Karpas-422 (cell line): ENCODE results near the gene ITIH4. TPM values are rescaled to one million over a fixed set of nuclear protein-coding genes. Genes with fewer than 3 reads are reported as not detected.

Experiments used
- DNase-seq: peaks from one replicate; pipeline ENCODE4 v3.0.0-alpha.2; 2015
- H2AFZ ChIP-seq: fragments of 200-600 bp; sonication (generic); 2 replicates; pipeline ENCODE4 v1.6.1; 2014; ENCODE audit warnings: antibody characterized with exemption, low read length, mixed read lengths
- H3K27ac ChIP-seq: fragments of 200-600 bp; sonication (generic); 2 replicates; pipeline ENCODE4 v1.5.1; 2014; ENCODE audit warnings: mild to moderate bottlenecking, low read length, moderate library complexity
- H3K27me3 ChIP-seq: fragments of 200-600 bp; sonication (generic); 2 replicates; pipeline ENCODE4 v1.6.1; 2014; ENCODE audit warnings: low read length, mixed read lengths
- H3K36me3 ChIP-seq: fragments of 200-600 bp; sonication (generic); 2 replicates; pipeline ENCODE4 v1.6.1; 2014; ENCODE audit warnings: low read length, mixed read lengths; ENCODE audit not compliant: insufficient read depth
- H3K4me1 ChIP-seq: fragments of 200-600 bp; sonication (generic); 2 replicates; pipeline ENCODE4 v1.6.1; 2014; ENCODE audit warnings: mild to moderate bottlenecking, low read length, mixed read lengths
- H3K4me2 ChIP-seq: fragments of 200-600 bp; sonication (generic); 2 replicates; pipeline ENCODE4 v1.6.1; 2014; ENCODE audit warnings: low read length, low read depth, mild to moderate bottlenecking; ENCODE audit not compliant: poor library complexity, severe bottlenecking
- H3K4me3 ChIP-seq: fragments of 200-600 bp; sonication (generic); 2 replicates; pipeline ENCODE4 v1.5.1; 2014; ENCODE audit warnings: mild to moderate bottlenecking, antibody characterized with exemption, low read length, mixed read lengths
- H3K79me2 ChIP-seq: fragments of 200-600 bp; sonication (generic); 2 replicates; pipeline ENCODE4 v1.6.1; 2014; ENCODE audit warnings: mild to moderate bottlenecking, low read length, mixed read lengths
- H3K9ac ChIP-seq: fragments of 200-600 bp; sonication (generic); 2 replicates; pipeline ENCODE4 v1.6.0; 2014; ENCODE audit warnings: low read length
- H3K9me2 ChIP-seq: fragments of 200-600 bp; sonication (generic), shearing (Covaris generic); replicated peaks from 2 replicates; pipeline ENCODE4 v1.6.0; 2014; ENCODE audit warnings: mild to moderate bottlenecking, low read length, moderate library complexity; ENCODE audit not compliant: insufficient read depth
- H3K9me3 ChIP-seq: fragments of 300-700, 200-600 bp; sonication (generic); 2 replicates; pipeline ENCODE4 v1.6.1; 2014; ENCODE audit warnings: low read length, mixed read lengths
- H4K20me1 ChIP-seq: fragments of 200-600 bp; sonication (generic); 2 replicates; pipeline ENCODE4 v1.6.1; 2014; ENCODE audit warnings: mild to moderate bottlenecking, antibody characterized with exemption, low read length, low read depth; ENCODE audit not compliant: insufficient read depth
- total RNA-seq: library from RNA; depleted of rRNA; stranded (reverse); fragments of >200 nt; shearing (Covaris generic); gene quantifications from 2 replicates; pipeline ENCODE4 v1.2.3, GENCODE V29; 2014; ENCODE audit warnings: low replicate concordance

ITIH4 gene
- total RNA-seq, 1 experiment from 2014 or later: 11.1 TPM

- Histone ChIP-seq H3K4me2 (no peak overlapping the region), H3K9me3 (no peaks in the 10 kb centered on the region), H3K4me1 (no peaks in the 10 kb centered on the region), H3K27ac (no peak overlapping the region), H2AFZ (no peak overlapping the region), H3K36me3 (no peaks in the 10 kb centered on the region), H3K9me2 (no peaks in the 10 kb centered on the region), H3K9ac (no peak overlapping the region), H3K79me2 (no peaks in the 10 kb centered on the region), H3K27me3 (no peaks in the 10 kb centered on the region), H3K4me3 (no peak overlapping the region), H4K20me1 (no peaks in the 10 kb centered on the region)
- no peak for DNase-seq
These were observed 19.5 kb downstream of the ITIH4 start for GRCh38 chr3:52810923-52811322.

DNA sequence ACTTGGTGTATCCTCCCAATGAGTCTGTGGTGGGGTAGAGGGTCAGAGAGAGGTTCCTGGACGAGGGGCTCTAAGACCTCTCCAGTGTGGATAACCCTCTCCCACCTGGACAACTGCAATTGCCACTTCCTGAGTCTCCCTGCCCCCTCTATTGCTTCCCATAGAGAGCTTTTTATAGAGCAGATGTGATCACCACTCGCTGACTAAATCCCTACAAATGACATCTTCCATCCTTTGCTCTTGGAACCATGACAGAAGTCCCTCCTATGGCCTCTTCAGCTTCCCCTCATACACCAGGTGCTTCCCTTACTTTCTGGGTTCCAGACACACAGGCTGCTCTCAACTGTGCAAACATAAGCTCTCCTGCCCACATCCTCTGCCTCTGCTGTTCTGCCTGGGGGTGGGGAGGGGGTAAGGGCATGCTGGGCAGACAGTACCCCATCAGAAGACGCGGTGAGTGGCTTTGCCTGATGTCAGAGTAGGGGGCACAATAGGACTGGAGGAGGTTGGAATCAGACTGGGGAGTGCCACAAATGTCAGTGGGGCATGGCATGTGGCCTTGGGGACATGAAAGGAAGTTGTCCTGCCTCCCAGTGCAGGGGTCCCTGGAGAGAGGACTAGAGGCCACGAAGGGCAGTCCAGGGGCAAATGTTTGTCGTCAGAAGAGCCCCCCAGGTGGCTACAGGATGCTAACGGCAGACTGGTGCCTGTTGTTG, 20.7 kb downstream of the ITIH4 start:
- no peaks in the 10 kb centered on the region for H3K27me3 ChIP-seq
- H3K4me3 ChIP-seq: no peak overlapping the region
- H3K9me3 ChIP-seq: no peaks in the 10 kb centered on the region
- no peak overlapping the region for H2AFZ ChIP-seq
- no peaks in the 10 kb centered on the region for H3K36me3 ChIP-seq
- H3K9me2 ChIP-seq: no peaks in the 10 kb centered on the region
- DNase-seq: no peak
- H3K4me2 ChIP-seq: no peak overlapping the region
- no peaks in the 10 kb centered on the region for H4K20me1 ChIP-seq
- H3K79me2 ChIP-seq: no peaks in the 10 kb centered on the region
- H3K27ac ChIP-seq: no peak overlapping the region
- no peaks in the 10 kb centered on the region for H3K4me1 ChIP-seq
- no peak overlapping the region for H3K9ac ChIP-seq

GRCh38 chr3:52809149-52809548, 21.3 kb downstream of the ITIH4 start:
- H4K20me1 ChIP-seq: no peaks in the 10 kb centered on the region
- H3K79me2 ChIP-seq: no peaks in the 10 kb centered on the region
- H3K4me2 ChIP-seq: no peak overlapping the region
- no peaks in the 10 kb centered on the region for H3K4me1 ChIP-seq
- H3K36me3 ChIP-seq: no peaks in the 10 kb centered on the region
- H3K27ac ChIP-seq: no peak overlapping the region
- no peaks in the 10 kb centered on the region for H3K27me3 ChIP-seq
- H3K9me3 ChIP-seq: no peaks in the 10 kb centered on the region
- no peaks in the 10 kb centered on the region for H3K9me2 ChIP-seq
- no peak overlapping the region for H3K9ac ChIP-seq
- H3K4me3 ChIP-seq: no peak overlapping the region
- DNase-seq: no peak
- no peak overlapping the region for H2AFZ ChIP-seq

DNA sequence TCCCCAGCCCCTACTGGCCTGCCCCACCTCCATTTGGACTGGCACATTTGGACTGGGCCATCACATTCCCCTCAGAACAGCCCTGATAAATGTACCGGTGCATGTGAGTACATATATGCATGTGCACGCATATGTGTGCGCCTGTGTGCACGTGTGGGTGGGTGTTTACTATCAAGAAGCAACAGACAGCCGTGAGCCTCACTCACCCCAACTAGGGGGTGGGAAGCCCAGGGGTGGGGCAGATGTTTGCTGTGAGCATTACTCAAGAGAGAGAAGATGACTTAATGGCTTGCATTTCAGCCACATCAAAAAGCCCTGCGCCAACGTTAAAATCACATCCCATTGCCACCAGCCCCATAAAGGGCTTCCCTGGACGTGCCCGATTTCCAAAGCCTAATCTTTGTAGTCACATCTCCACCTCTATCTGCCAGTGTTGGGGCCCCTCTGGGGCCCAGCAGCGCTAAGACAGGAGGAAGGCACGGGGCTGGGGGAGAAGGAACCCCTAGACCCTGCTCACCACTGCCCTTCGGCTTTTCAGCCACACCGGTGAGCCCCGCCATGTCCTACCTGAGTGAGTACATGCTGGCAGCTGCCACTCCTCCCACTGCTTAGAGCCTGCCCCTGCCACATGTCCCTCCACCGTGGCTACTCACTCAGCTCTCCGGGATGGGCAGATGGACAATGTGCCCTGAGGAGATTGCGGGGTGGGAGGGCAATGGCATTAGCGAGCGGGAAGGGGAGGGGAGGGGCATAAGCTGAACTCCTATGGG, 25.0 kb downstream of the ITIH4 start:
- H3K27me3 ChIP-seq: no peaks in the 10 kb centered on the region
- no peak overlapping the region for H3K27ac ChIP-seq
- H3K4me2 ChIP-seq: no peak overlapping the region
- H3K4me1 ChIP-seq: no peaks in the 10 kb centered on the region
- DNase-seq: no peak
- no peaks in the 10 kb centered on the region for H3K36me3 ChIP-seq
- H3K9me3 ChIP-seq: no peaks in the 10 kb centered on the region
- H3K79me2 ChIP-seq: no peaks in the 10 kb centered on the region
- no peak overlapping the region for H3K9ac ChIP-seq
- no peaks in the 10 kb centered on the region for H3K9me2 ChIP-seq
- H2AFZ ChIP-seq: no peak overlapping the region
- no peaks in the 10 kb centered on the region for H4K20me1 ChIP-seq
- H3K4me3 ChIP-seq: no peak overlapping the region

DNA sequence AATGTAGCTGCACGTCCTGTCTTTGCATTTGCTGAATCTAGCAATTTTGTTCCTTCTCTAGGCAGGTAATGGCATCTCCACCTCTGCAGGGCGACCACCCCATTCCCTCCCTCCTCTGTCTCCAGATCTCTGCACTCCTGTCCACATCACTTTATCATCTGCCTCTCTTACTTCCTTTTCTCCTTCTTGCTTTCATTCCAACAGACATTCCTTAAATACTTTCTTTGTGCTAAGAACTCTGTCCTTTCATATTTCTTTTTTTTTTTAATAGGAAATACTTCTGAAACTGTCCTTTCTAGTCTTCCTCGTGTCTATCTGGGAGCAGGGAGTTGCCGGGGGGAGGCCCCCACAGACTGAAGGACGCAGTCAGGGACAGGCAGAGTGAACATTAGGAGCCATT, 28.6 kb downstream of the ITIH4 start:
- Histone ChIP-seq H3K4me2 (no peak overlapping the region), H3K4me3 (no peak overlapping the region), H3K27me3 (no peaks in the 10 kb centered on the region)

DNA sequence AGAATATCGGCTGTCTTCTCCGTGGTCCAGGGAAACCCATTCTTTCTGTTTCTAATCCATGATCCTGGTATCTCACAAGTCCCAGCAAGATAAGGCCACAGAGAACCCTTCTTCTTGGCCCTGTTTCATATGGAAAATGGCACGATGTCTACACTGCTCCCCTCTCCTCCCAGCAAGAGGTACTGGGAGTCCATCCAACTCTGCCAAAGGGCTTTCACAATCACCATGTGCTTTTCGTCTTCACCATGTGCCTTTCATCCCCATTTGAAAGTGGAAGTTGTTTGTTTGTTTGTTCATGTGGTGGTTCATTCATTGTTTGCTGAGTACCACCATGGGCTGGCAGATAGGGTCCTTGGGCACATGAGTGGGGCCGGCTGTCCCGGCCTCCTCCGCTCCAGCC, 30.4 kb downstream of the ITIH4 start:
- H3K9me2 ChIP-seq: no peaks in the 10 kb centered on the region
- H2AFZ ChIP-seq: no peak overlapping the region
- no peaks in the 10 kb centered on the region for H3K4me1 ChIP-seq
- no peak for DNase-seq
- H3K79me2 ChIP-seq: no peaks in the 10 kb centered on the region
- H3K9ac ChIP-seq: no peak overlapping the region
- no peak overlapping the region for H3K4me3 ChIP-seq
- no peaks in the 10 kb centered on the region for H4K20me1 ChIP-seq
- no peaks in the 10 kb centered on the region for H3K36me3 ChIP-seq
- H3K27me3 ChIP-seq: no peaks in the 10 kb centered on the region
- no peaks in the 10 kb centered on the region for H3K9me3 ChIP-seq
- H3K27ac ChIP-seq: no peak overlapping the region
- no peak overlapping the region for H3K4me2 ChIP-seq

More for the DNA sequence above, 28.6 kb downstream of the ITIH4 start:
- H3K9me2 ChIP-seq: no peaks in the 10 kb centered on the region
- H3K4me1 ChIP-seq: no peaks in the 10 kb centered on the region
- no peaks in the 10 kb centered on the region for H3K36me3 ChIP-seq
- H3K79me2 ChIP-seq: no peaks in the 10 kb centered on the region
- no peak overlapping the region for H2AFZ ChIP-seq
- H3K27ac ChIP-seq: no peak overlapping the region
- H3K9me3 ChIP-seq: no peaks in the 10 kb centered on the region
- no peak for DNase-seq
- no peak overlapping the region for H3K9ac ChIP-seq
- H4K20me1 ChIP-seq: no peaks in the 10 kb centered on the region

DNA sequence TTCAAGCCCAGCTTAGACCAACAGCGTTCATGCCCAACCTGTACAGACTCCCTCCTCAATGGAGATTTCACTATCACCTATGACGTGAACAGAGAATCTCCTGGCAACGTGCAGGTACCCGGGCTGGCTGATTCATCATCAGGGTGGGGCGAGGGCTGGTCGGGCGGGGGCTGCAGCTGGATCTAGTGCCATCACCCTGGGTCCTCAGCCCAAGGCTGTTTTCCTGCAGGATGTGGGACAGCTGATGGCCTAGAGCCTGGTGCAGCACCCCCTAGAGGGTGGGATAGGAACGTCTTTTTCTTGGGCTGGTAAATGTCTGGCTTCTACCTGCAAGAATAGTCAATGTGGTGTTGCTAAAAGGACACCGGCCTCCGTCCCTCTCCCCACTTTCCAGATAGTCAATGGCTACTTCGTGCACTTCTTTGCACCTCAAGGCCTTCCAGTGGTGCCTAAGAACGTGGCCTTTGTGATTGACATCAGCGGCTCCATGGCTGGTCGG, 31.4 kb downstream of the ITIH4 start:
- Histone ChIP-seq H3K4me2 (no peak overlapping the region), H3K9ac (no peak overlapping the region), H4K20me1 (no peaks in the 10 kb centered on the region), H3K4me3 (no peak overlapping the region), H2AFZ (no peak overlapping the region), H3K9me2 (no peaks in the 10 kb centered on the region), H3K79me2 (no peaks in the 10 kb centered on the region), H3K36me3 (no peaks in the 10 kb centered on the region), H3K27ac (no peak overlapping the region), H3K27me3 (no peaks in the 10 kb centered on the region), H3K9me3 (no peaks in the 10 kb centered on the region), H3K4me1 (no peaks in the 10 kb centered on the region)
- DNase-seq: peak; percentile 66

DNA sequence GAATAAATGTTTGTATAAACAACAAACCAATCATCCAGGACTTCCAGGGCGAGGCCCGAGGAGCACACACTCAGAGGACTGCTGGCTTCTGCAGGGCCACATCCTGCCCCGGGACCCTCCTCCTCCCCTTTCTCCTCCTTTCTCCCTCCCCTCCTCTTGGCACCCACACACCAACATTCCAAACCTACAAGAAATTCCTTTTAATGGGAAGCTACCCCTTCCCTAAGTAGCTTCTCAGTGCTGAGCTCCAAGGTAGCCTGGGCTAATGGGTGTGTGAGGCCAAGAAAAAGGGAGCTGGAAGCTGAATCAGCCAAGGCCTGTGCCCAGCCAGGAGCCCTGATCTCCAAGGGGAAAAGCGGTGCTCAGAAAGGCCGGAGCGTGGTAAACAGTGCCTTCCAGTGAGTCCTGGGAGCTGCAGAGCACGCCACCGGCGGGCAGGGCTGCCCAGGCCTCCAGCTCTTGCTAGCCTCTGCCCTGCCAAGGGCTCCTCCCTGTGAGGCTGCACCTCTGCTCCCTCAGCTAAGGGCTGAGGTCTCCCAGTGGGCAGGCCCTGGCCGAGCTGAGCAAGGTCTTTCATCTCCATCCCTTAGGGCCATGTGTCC, 32.0 kb downstream of the ITIH4 start:
- Histone ChIP-seq H3K9me3 (no peaks in the 10 kb centered on the region), H3K9ac (no peak overlapping the region), H3K36me3 (no peaks in the 10 kb centered on the region), H3K9me2 (no peaks in the 10 kb centered on the region), H3K79me2 (no peaks in the 10 kb centered on the region), H3K27me3 (no peaks in the 10 kb centered on the region), H3K27ac (no peak overlapping the region), H4K20me1 (no peaks in the 10 kb centered on the region), H2AFZ (no peak overlapping the region), H3K4me1 (no peaks in the 10 kb centered on the region), H3K4me2 (no peak overlapping the region), H3K4me3 (no peak overlapping the region)
- DNase-seq: no peak
